Activated CD8-positive, alpha-beta memory T cell treated with anti-CD3 and anti-CD28 coated beads for 4 hours (primary cell): ENCODE data around the gene HSD17B11.
A peak's percentile ranks its signal among the peaks of the same experiment; 100 is the strongest.
"Not testable (repeated sequence)": the region's sequence is repeated elsewhere in the genome, so short reads cannot be mapped to it uniquely, and the experiment has no call there.

ENCODE experiments used
- DNase-seq, 2 donors: peaks; one replicate each; pipeline ENCODE4 v3.0.0-alpha.2; 2020; ENCODE audit warnings: low read depth in 2 of 2

Gene HSD17B11

GRCh38 chr4:87390891-87391575 lies at the start of gene HSD17B11:
HSD17B11 (minus strand) TSS chr4:87391188; CDS start chr4:87391070, 118 bp downstream.
- DNase-seq: peak; percentile 57 to 59

GRCh38 chr4:87433342-87433741 lies 42.4 kb upstream of the HSD17B11 start:
- DNase-seq: no peak

GRCh38 chr4:87430038-87430437 lies 39.0 kb upstream of the HSD17B11 start:
- DNase-seq: no peak

- DNase-seq: no peak
These were observed 38.0 kb upstream of the HSD17B11 start for GRCh38 chr4:87428979-87429378.

GRCh38 chr4:87427518-87427868 lies 36.5 kb upstream of the HSD17B11 start:
- no peak for DNase-seq

GRCh38 chr4:87426865-87427517 lies 36.0 kb upstream of the HSD17B11 start:
- no peak for DNase-seq

- no peak for DNase-seq
These were observed 34.7 kb upstream of the HSD17B11 start for GRCh38 chr4:87425711-87426110.

- not testable (repeated sequence) for DNase-seq
These were observed 33.1 kb upstream of the HSD17B11 start for GRCh38 chr4:87424099-87424543.

- DNase-seq: no peak
These were observed 32.5 kb upstream of the HSD17B11 start for GRCh38 chr4:87423317-87424098.

- peak; percentile 70 for DNase-seq
These were observed 31.4 kb upstream of the HSD17B11 start, which contains the start of gene NUDT9 for GRCh38 chr4:87422104-87423052. NUDT9 (plus strand) TSS chr4:87422573; CDS start chr4:87422906, 333 bp downstream.

GRCh38 chr4:87420276-87420830 lies 29.4 kb upstream of the HSD17B11 start:
- no peak for DNase-seq

- no peak for DNase-seq
These were observed 28.7 kb upstream of the HSD17B11 start for GRCh38 chr4:87419578-87420249.

GRCh38 chr4:87418410-87418809 lies 27.4 kb upstream of the HSD17B11 start:
- DNase-seq: not testable (repeated sequence)

- DNase-seq: no peak
These were observed 26.0 kb upstream of the HSD17B11 start for GRCh38 chr4:87416965-87417364.

GRCh38 chr4:87414816-87415215 lies 23.8 kb upstream of the HSD17B11 start:
- no peak for DNase-seq

- DNase-seq: no peak
These were observed 19.7 kb upstream of the HSD17B11 start for GRCh38 chr4:87410679-87411078.

GRCh38 chr4:87410157-87410556 lies 19.2 kb upstream of the HSD17B11 start:
- DNase-seq: no peak

- DNase-seq: no peak
These were observed 18.5 kb upstream of the HSD17B11 start for GRCh38 chr4:87409420-87409939.

GRCh38 chr4:87406902-87407301 lies 15.9 kb upstream of the HSD17B11 start:
- not testable (repeated sequence) for DNase-seq

- DNase-seq: no peak
These were observed 15.5 kb upstream of the HSD17B11 start for GRCh38 chr4:87406462-87406861.
